ENCODE data around the gene ANGPT4. TPM values are rescaled to one million over a fixed set of nuclear protein-coding genes. Genes with fewer than 3 reads are reported as not detected.

Gene ANGPT4
- total RNA-seq, 4 donors from 2014 or later = 0.63 to 4.7 (median 1.3) TPM

DNA sequence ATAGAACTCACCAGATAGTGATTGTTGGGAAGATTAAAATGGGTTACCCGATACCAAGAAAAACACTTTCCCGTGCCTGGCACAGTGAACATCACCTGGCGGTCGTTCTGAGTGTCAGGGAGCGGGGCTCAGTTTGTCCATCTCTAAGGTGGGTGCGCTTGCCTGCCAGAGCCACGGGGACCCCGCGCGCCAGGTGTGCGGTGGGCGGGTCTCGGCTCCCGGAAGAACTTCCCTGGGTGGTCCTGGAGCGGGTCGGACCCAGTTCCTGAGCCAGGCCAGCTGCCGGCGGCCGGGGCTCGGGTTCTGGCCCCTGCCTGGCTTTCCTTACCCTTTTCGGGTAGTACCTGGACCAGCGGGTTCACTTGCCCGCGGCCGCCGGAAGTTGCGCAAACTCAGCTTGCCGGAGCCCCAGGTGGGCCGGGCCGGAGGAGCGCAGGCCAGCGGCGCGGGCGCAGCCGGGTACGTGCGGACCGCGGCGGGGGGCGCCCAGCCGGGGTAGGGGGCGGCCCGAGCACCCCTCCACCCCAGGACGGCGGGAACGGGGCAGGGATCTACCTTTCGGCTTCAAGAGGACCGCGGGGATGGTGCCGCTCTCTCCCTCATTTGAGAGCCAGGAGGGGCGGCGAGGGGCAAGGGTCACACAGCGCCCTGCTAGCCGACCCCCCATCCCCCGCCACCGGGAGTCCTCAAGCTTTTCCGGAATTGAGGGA lies 75.1 kb downstream of the ANGPT4 start:
- H3K4me1 ChIP-seq = peaks cover 0 to 34% (median 10%) of the 10 kb centered on the region in 4 donors
- H3K4me3 ChIP-seq = peak overlapping the region in 2 of 4 donors; percentile 33 to 36
- peaks cover 0 to 47% of the 10 kb centered on the region in 2 donors for H3K27me3 ChIP-seq
- peaks cover 0 to 8% (median 0%) of the 10 kb centered on the region in 4 donors for H3K9me3 ChIP-seq
- no peak for DNase-seq (ENCODE audit: low spot score in 2 of 2)
- H3K36me3 ChIP-seq = no peaks in the 10 kb centered on the region
- TF ChIP-seq POLR2A (IDR thresholded peaks at IDR 0.05) = no peak
- TF ChIP-seq CTCF (IDR thresholded peaks at IDR 0.05) = no peak
- TF ChIP-seq EP300 (IDR thresholded peaks at IDR 0.05) = no peak
- 12 to 32% methylated on average over 23 to 36 of the region's 59 CpGs for WGBS, 2 donors
- H3K27ac ChIP-seq = peak overlapping the region in 1 of 4 donors; percentile 43

DNA sequence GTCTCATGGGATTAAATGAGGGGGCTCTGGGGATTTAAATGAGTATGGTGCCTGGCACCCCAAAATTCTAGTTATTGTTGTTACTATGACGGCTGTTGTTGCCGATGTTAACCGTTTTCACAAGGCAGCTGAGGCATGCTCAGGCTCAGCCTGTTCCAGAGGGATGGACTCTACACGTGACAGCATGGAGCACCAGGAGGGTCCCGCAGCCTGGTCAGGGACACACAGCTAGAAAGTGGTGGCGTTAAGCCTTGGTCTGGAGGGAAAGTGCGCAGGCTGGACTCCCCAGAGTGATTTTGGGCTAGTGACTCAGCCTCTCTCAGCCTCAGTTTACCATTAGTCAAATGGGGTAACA lies 75.7 kb downstream of the ANGPT4 start:
- WGBS, 2 donors = 92 to 95% methylated on average over 7 of the region's 7 CpGs
- Histone ChIP-seq H3K9me3 (peaks cover 0 to 8% (median 0%) of the 10 kb centered on the region in 4 donors), H3K4me3 (no peak overlapping the region), H3K36me3 (no peaks in the 10 kb centered on the region), H3K4me1 (peaks cover 0 to 33% (median 11%) of the 10 kb centered on the region in 4 donors), H3K27ac (no peak overlapping the region), H3K27me3 (peaks cover 0 to 47% of the 10 kb centered on the region in 2 donors)
- no peak for TF ChIP-seq POLR2A (IDR thresholded peaks at IDR 0.05)
- no peak for DNase-seq (ENCODE audit: low spot score in 2 of 2)

DNA sequence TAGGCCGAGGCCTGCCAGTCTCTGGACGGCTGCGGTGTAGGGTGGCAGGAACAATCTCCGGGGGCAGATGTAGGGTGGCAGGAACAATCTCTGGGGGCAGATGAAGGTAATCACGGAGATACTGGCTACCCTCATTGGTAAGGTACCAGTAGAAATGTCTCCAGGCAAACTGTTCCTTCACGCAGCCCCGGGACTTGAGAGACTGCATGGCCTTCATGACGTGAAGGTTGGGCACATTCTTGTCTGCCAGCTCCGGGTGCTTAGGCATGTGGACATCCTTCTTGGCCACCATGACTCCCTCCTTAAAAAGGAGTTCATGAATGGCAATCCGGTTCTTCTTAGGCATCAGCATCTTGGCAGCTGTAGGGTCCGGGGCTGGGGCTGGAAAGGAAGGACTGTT lies 76.5 kb downstream of the ANGPT4 start:
- WGBS, 2 donors = 89 to 93% methylated on average over 11 of the region's 11 CpGs
- peaks cover 0 to 33% (median 13%) of the 10 kb centered on the region in 4 donors for H3K4me1 ChIP-seq
- H3K36me3 ChIP-seq = no peaks in the 10 kb centered on the region
- H3K4me3 ChIP-seq = no peak overlapping the region
- no peak for TF ChIP-seq CTCF (IDR thresholded peaks at IDR 0.05)
- TF ChIP-seq EP300 (IDR thresholded peaks at IDR 0.05) = no peak
- H3K27me3 ChIP-seq = peaks cover 0 to 44% of the 10 kb centered on the region in 2 donors
- H3K9me3 ChIP-seq = peaks cover 0 to 8% (median 0%) of the 10 kb centered on the region in 4 donors
- DNase-seq (ENCODE audit: low spot score in 2 of 2) = no peak
- H3K27ac ChIP-seq = no peak overlapping the region

- Histone ChIP-seq H3K4me3 (no peak overlapping the region), H3K4me1 (peaks cover 0 to 33% (median 15%) of the 10 kb centered on the region in 4 donors), H3K27ac (no peak overlapping the region), H3K9me3 (peaks cover 0 to 8% (median 0%) of the 10 kb centered on the region in 4 donors), H3K36me3 (no peaks in the 10 kb centered on the region), H3K27me3 (peaks cover 0 to 38% of the 10 kb centered on the region in 2 donors)
- 87 to 91% methylated on average over 5 of the region's 5 CpGs for WGBS, 2 donors
- no peak for DNase-seq (ENCODE audit: low spot score in 2 of 2)
- TF ChIP-seq EP300 (IDR thresholded peaks at IDR 0.05) (no peak), CTCF (IDR thresholded peaks at IDR 0.05) (no peak), POLR2A (IDR thresholded peaks at IDR 0.05) (no peak)
Observed at GRCh38 chr20:839015-839414, 77.1 kb downstream of the ANGPT4 start.

DNA sequence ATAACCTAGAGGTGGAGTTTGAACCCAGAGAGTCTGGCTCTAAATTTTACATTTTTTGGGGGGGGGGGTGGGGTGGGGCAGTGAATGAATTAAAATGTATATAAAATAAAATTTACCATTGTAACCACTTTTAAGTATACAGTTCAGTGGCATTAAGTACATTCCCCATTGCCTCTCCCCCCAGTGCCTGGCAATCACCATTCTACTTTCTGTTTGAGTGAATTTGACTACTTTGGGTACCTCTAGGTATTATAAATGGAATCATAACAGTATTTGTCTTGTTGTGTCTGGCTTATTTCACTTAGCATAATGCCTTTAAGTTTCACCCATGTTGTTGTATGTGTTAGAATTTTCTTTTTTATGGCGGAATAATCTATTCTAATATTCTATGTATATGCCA lies 79.9 kb downstream of the ANGPT4 start:
- Histone ChIP-seq H3K27me3 (peaks cover 0 to 13% of the 10 kb centered on the region in 2 donors), H3K4me3 (no peak overlapping the region), H3K36me3 (no peaks in the 10 kb centered on the region), H3K9me3 (peaks cover 0 to 8% (median 0%) of the 10 kb centered on the region in 4 donors), H3K27ac (no peak overlapping the region), H3K4me1 (peaks cover 0 to 28% (median 15%) of the 10 kb centered on the region in 4 donors)
- TF ChIP-seq EP300 (IDR thresholded peaks at IDR 0.05) = no peak
- TF ChIP-seq POLR2A (IDR thresholded peaks at IDR 0.05) = no peak
- no peak for TF ChIP-seq CTCF (IDR thresholded peaks at IDR 0.05)
- no peak for DNase-seq (ENCODE audit: low spot score in 2 of 2)
- WGBS, 2 donors = 95 to 100% methylated on average over 1 of the region's 1 CpG

Data from tibial nerve (tissue), 4 donors.